DOHH2 (cell line): ENCODE data around the gene PPFIA2.

Source experiments
- CTCF ChIP-seq: fragments of 200-600 bp; sonication (generic); IDR thresholded peaks from one replicate; pipeline ENCODE4 v1.5.1; 2014; ENCODE audit warnings: antibody characterized with exemption, mild to moderate bottlenecking, low read depth, low read length; ENCODE audit not compliant: poor library complexity, severe bottlenecking
- EZH2phosphoT487 ChIP-seq: fragments of 200-600 bp; sonication (generic); IDR thresholded peaks from 2 replicates; pipeline ENCODE4 v1.6.1; 2017; ENCODE audit warnings: borderline replicate concordance, mild to moderate bottlenecking, antibody characterized with exemption, low read length, moderate library complexity, mixed read lengths

- TF ChIP-seq CTCF: no peak
- no peak for TF ChIP-seq EZH2phosphoT487
Measured at GRCh38 chr12:81757731-81758365, 1.3 kb downstream of the PPFIA2 start.
